ENCODE measurements around the gene GCDH.
A peak's percentile ranks its signal among the peaks of the same experiment; 100 is the strongest.

Gene GCDH

DNA sequence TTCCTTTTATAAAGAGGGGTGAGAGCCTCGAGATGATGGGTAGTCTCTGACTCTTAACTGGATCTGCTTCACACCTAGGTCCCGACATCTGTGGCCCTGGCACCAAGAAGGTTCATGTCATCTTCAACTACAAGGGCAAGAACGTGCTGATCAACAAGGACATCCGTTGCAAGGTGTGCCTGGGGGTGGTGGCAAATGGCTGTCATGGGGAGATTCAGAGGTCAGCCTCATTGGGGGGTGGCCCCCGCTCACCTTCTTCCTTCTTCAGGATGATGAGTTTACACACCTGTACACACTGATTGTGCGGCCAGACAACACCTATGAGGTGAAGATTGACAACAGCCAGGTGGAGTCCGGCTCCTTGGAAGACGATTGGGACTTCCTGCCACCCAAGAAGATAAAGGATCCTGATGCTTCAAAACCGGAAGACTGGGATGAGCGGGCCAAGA is 49.0 kb downstream of the GCDH start:
- TF ChIP-seq, protein P1, sequence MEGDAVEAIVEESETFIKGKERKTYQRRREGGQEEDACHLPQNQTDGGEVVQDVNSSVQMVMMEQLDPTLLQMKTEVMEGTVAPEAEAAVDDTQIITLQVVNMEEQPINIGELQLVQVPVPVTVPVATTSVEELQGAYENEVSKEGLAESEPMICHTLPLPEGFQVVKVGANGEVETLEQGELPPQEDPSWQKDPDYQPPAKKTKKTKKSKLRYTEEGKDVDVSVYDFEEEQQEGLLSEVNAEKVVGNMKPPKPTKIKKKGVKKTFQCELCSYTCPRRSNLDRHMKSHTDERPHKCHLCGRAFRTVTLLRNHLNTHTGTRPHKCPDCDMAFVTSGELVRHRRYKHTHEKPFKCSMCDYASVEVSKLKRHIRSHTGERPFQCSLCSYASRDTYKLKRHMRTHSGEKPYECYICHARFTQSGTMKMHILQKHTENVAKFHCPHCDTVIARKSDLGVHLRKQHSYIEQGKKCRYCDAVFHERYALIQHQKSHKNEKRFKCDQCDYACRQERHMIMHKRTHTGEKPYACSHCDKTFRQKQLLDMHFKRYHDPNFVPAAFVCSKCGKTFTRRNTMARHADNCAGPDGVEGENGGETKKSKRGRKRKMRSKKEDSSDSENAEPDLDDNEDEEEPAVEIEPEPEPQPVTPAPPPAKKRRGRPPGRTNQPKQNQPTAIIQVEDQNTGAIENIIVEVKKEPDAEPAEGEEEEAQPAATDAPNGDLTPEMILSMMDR (IDR thresholded peaks at IDR 0.05; ENCODE audit: extremely low read depth, missing control alignments): no peak
- no peak for DNase-seq (ENCODE audit: low spot score)

GRCh38 chr19:12940897-12941296 is 49.9 kb downstream of the GCDH start:
- DNase-seq (ENCODE audit: low spot score): no peak
- TF ChIP-seq, protein P1 (IDR thresholded peaks at IDR 0.05; ENCODE audit: extremely low read depth, missing control alignments): no peak

GRCh38 chr19:12943437-12944044 is 52.6 kb downstream of the GCDH start:
- TF ChIP-seq, protein P1 (IDR thresholded peaks at IDR 0.05; ENCODE audit: extremely low read depth, missing control alignments): no peak
- no peak for DNase-seq (ENCODE audit: low spot score)

DNA sequence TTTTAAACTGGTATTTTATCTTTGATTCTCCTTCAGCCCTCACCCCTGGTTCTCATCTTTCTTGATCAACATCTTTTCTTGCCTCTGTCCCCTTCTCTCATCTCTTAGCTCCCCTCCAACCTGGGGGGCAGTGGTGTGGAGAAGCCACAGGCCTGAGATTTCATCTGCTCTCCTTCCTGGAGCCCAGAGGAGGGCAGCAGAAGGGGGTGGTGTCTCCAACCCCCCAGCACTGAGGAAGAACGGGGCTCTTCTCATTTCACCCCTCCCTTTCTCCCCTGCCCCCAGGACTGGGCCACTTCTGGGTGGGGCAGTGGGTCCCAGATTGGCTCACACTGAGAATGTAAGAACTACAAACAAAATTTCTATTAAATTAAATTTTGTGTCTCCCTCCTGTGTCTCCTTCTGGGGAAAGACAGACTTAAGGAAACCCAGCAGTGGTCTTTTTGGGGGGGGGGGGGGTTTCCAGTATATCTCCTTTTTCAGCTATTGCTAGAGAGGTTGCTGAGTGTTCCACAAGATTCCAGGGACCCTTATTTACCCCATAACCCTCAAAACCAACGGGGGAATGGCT is 53.2 kb downstream of the GCDH start:
- DNase-seq (ENCODE audit: low spot score): no peak
- TF ChIP-seq, protein P1 (IDR thresholded peaks at IDR 0.05; ENCODE audit: extremely low read depth, missing control alignments): no peak

- TF ChIP-seq, protein P1 (IDR thresholded peaks at IDR 0.05; ENCODE audit: extremely low read depth, missing control alignments): no peak
- peak; percentile 95 for DNase-seq (ENCODE audit: low spot score)
These were observed 54.6 kb downstream of the GCDH start, which contains the start of gene RAD23A for GRCh38 chr19:12945479-12946091. TSS of gene RAD23A (plus strand) at chr19:12945862. CDS start at chr19:12945949, 87 bp downstream.

DNA sequence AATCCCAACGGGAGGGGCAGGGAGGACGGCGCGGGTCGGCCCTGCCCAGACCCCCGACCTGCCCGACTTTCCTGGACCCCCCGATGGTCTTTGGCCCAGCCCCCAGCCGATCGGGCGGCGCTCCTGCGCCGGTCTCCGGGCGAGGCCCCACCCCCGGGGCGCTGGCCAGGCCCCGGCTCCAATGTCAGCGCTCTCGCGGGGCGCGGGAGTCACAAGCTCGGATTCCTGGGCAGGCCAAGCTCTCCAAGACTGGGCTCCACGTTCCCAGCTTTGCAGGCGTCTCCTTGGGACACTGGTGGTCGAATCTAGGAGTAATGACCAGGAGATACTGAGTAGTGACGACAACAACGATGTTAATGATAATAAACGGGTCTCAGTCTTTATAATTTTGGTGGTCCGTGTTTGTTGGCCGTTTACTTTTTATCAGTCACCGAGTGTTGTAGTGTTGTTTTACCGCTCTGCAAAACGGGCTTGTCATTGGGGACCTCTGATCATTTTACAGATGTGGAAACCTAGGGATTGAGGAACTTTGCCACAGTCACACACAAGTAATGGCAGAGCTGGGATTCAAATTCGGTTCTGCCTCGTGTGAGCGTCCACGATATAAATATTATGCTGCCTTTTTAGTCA is 55.2 kb downstream of the GCDH start:
- TF ChIP-seq, protein P1 (IDR thresholded peaks at IDR 0.05; ENCODE audit: extremely low read depth, missing control alignments): no peak
- peak; percentile 71 for DNase-seq (ENCODE audit: low spot score)
